ENCODE data around the gene CHCT1.
"Not testable (repeated sequence)": the region's sequence is repeated elsewhere in the genome, so short reads cannot be mapped to it uniquely, and the experiment has no call there.

DNA sequence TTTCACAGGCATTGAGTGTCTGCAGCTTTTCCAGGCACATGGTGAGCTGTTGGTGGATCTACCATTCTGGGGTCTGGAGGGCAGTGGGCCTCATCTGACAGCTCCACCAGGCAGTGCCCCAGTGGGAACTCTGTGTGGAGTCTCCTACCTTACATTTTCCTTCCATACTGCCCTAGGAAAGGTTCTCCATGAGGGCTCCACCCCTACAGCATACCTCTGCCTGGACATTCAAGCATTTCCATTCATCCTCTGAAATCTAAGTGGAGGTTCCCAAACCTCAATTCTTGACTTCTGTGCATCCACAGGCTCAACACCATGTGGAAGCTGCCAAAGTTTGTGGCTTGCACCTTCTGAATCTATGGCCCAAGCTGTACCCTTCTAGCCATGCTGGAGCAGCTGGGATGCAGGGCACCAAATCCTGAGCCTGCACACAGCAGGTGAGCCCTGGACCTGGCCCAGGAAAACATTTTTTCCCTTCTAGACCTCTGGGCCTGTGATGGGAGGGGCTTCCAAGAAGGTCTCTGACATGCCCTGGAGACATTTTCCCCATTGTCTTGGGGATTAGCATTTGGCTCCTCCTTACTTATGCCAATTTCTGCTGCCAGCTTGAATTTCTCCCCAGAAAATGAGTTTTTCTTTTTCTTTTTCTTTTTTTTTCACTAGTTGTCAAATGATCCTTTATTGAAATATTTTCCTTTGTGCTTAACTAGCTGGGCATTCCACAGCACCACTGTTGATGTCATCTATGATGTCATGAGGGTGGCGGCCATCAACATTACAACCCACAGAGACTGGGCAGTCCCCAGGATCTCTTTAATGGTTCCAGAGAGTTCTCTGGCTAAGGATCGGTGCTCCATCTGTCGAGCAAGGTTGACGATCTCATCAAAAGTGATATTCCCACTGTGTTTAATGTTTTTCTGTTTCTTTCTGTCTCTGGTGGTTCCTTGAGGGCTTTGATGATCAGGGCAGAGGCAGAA is 11.0 kb downstream of the CHCT1 start:
- TF ChIP-seq POLR2A, CTCF (IDR thresholded peaks at IDR 0.05): not testable (repeated sequence)
